ENCODE data around the gene MRPS30. TPM values are rescaled to one million over a fixed set of nuclear protein-coding genes. Genes with fewer than 3 reads are reported as not detected.

The MRPS30 gene
- total and polyA plus RNA-seq, 2 of the 4 experiments (the other 2 are of a cell fraction) = 18.3 to 51.4 TPM

- intact Hi-C loops (cut with micrococcal nuclease) = no loop called here
- ChIA-PET POLR2A (ENCODE audit: unreplicated experiment) (no interaction called here), CTCF (no interaction called here)
- Histone ChIP-seq H2BK120ac (ENCODE audit: low read depth, low read length) (no peak overlapping the region), H3K4ac (ENCODE audit: low read depth, low read length) (no peak overlapping the region), H4K8ac (ENCODE audit: low read depth in 2 of 2, low read length in 2 of 2) (no peak overlapping the region), H3K9me3 (ENCODE audit: control insufficient read depth, insufficient read depth, low read length) (no peaks in the 10 kb centered on the region), H2BK20ac (ENCODE audit: low read depth, low read length) (no peak overlapping the region), H4K91ac (ENCODE audit: insufficient read depth, low read depth, low read length) (no peak overlapping the region), H3K27ac (ENCODE audit: insufficient read depth, low read length) (no peak overlapping the region), H3K23ac (ENCODE audit: low read depth, low read length) (no peak overlapping the region), H3K14ac (replicated peaks; ENCODE audit: low read depth, low read length) (no peak overlapping the region), H2AK9ac (replicated peaks; ENCODE audit: low read depth, low read length, poor library complexity) (no peak overlapping the region), H4K20me1 (ENCODE audit: insufficient read depth, low read length) (no peaks in the 10 kb centered on the region), H2BK15ac (ENCODE audit: low read depth, low read length) (no peak overlapping the region), H3K79me1 (ENCODE audit: low read depth in 1 of 2, low read length in 2 of 2) (no peaks in the 10 kb centered on the region), H3K4me1 (ENCODE audit: control insufficient read depth, insufficient read depth, low read length) (no peaks in the 10 kb centered on the region), H3K9ac (ENCODE audit: low read depth, low read length) (no peak overlapping the region), H3K27me3 (ENCODE audit: control insufficient read depth, insufficient read depth, low read length) (no peaks in the 10 kb centered on the region), H3K9me1 (ENCODE audit: insufficient read depth, low read length) (no peaks in the 10 kb centered on the region), H3K18ac (ENCODE audit: low read depth, low read length) (no peak overlapping the region), H3K36me3 (ENCODE audit: control insufficient read depth, insufficient read depth, low read length) (no peaks in the 10 kb centered on the region), H3K4me2 (ENCODE audit: low read depth, low read length) (no peak overlapping the region), H3K4me3 (ENCODE audit: insufficient read depth, low read depth, low read length) (no peak overlapping the region), H2BK5ac (ENCODE audit: low read depth, low read length, poor library complexity, severe bottlenecking) (no peak overlapping the region), H2AK5ac (ENCODE audit: low read depth, low read length) (no peak overlapping the region), H3K56ac (ENCODE audit: extremely low read depth, insufficient read depth, low read length) (no peak overlapping the region), H2AFZ (replicated peaks; ENCODE audit: low read length, poor library complexity) (no peak overlapping the region), H4K5ac (ENCODE audit: low read depth, low read length) (no peak overlapping the region)
- TF ChIP-seq MXI1 (IDR thresholded peaks at IDR 0.05; ENCODE audit: borderline replicate concordance, low read depth, low read length) (no peak), SMC3 (IDR thresholded peaks at IDR 0.05; ENCODE audit: low read depth, low read length) (no peak), RFX5 (IDR thresholded peaks at IDR 0.05; ENCODE audit: low read depth, low read length) (no peak), RCOR1 (IDR thresholded peaks at IDR 0.05; ENCODE audit: insufficient replicate concordance, low read length) (no peak), POLR2A (IDR thresholded peaks at IDR 0.05; ENCODE audit: low read depth, low read length) (no peak), CTCF (conservative IDR thresholded peaks at IDR 0.05; ENCODE audit: low read depth, low read length) (no peak), CHD1 (IDR thresholded peaks at IDR 0.05; ENCODE audit: low read depth, low read length) (no peak), RAD21 (IDR thresholded peaks at IDR 0.05; ENCODE audit: low read length) (no peak), MAZ (IDR thresholded peaks at IDR 0.05; ENCODE audit: borderline replicate concordance, low read depth, low read length) (no peak), CEBPB (IDR thresholded peaks at IDR 0.05; ENCODE audit: low read depth, low read length) (no peak), FOS (IDR thresholded peaks at IDR 0.05; ENCODE audit: low read depth, low read length) (no peak), USF2 (IDR thresholded peaks at IDR 0.05; ENCODE audit: low read depth, low read length) (no peak), BHLHE40 (IDR thresholded peaks at IDR 0.05; ENCODE audit: low read depth, low read length) (no peak), ELK1 (IDR thresholded peaks at IDR 0.05; ENCODE audit: borderline replicate concordance, low read depth, low read length) (no peak), MAFK (IDR thresholded peaks at IDR 0.05; ENCODE audit: low read depth, low read length) (no peak), NFE2L2 (IDR thresholded peaks at IDR 0.05; ENCODE audit: low read depth, low read length) (no peak)
- in situ Hi-C loops (cut with MboI; ENCODE audit: low sequenced_read_pairs) = no loop called here
- no CpG with 5 or more reads among the region's 1 CpG for WGBS, 2 experiments (ENCODE audit: extremely low coverage in 2 of 2, insufficient read length in 1 of 2)
- BruUV-seq (replicated peaks) = no TSS peak
- DNase-seq (no peak), ATAC-seq (ENCODE audit: low read depth) (no peak)
- dilution Hi-C loops (cut with HindIII; ENCODE audit: low sequenced_read_pairs, unreplicated experiment) = no loop called here
Observed at GRCh38 chr5:44839018-44839681, 30.4 kb downstream of the MRPS30 start.

All from IMR-90 (cell line).